ENCODE results near the gene FOXR1.
"Not testable (repeated sequence)": the region's sequence is repeated elsewhere in the genome, so short reads cannot be mapped to it uniquely, and the experiment has no call there.

The FOXR1 gene

GRCh38 chr11:118997627-118998387 is 26.2 kb downstream of the FOXR1 start, which contains the start of gene CENATAC:
Gene CENATAC (plus strand): TSS chr11:118998138. CDS start chr11:118998198, 60 bp downstream.
- DNase-seq = peak; percentile 84

- DNase-seq = no peak
Measured at GRCh38 chr11:118998388-118998717, 26.8 kb downstream of the FOXR1 start.

GRCh38 chr11:118998822-118999221 is 27.3 kb downstream of the FOXR1 start:
- DNase-seq = peak; percentile 80

GRCh38 chr11:119000906-119001305 is 29.3 kb downstream of the FOXR1 start:
- no peak for DNase-seq

GRCh38 chr11:119006656-119007055 is 35.1 kb downstream of the FOXR1 start:
- DNase-seq = no peak

GRCh38 chr11:119011476-119012053 is 40.0 kb downstream of the FOXR1 start:
- DNase-seq = no peak

- no peak for DNase-seq
Measured at GRCh38 chr11:119012629-119013170, 41.1 kb downstream of the FOXR1 start.

- no peak for DNase-seq
Measured at GRCh38 chr11:119014209-119014924, 42.8 kb downstream of the FOXR1 start.

GRCh38 chr11:119015054-119015611 is 43.6 kb downstream of the FOXR1 start:
- DNase-seq = no peak

GRCh38 chr11:119016216-119017009 is 44.9 kb downstream of the FOXR1 start:
- DNase-seq = no peak

GRCh38 chr11:119017377-119017776 is 45.8 kb downstream of the FOXR1 start:
- DNase-seq = not testable (repeated sequence)

GRCh38 chr11:119018074-119018938 is 46.7 kb downstream of the FOXR1 start, which contains the start of the genes RPS25 and TRAPPC4:
Gene RPS25 (minus strand): TSS chr11:119018343. CDS start chr11:119018284, 59 bp downstream.
Gene TRAPPC4 (plus strand): TSS chr11:119018766. CDS start chr11:119018796, 30 bp downstream.
- DNase-seq = peak; percentile 95

GRCh38 chr11:119019996-119020395 is 48.4 kb downstream of the FOXR1 start:
- no peak for DNase-seq

GRCh38 chr11:119021631-119022030 is 50.1 kb downstream of the FOXR1 start:
- no peak for DNase-seq

GRCh38 chr11:119023741-119024140 is 52.2 kb downstream of the FOXR1 start:
- DNase-seq = no peak

- DNase-seq = no peak
Measured at GRCh38 chr11:119024430-119025098, 53.0 kb downstream of the FOXR1 start.

- DNase-seq = no peak
Measured at GRCh38 chr11:119025099-119025473, 53.5 kb downstream of the FOXR1 start.

GRCh38 chr11:119025541-119025940 is 54.0 kb downstream of the FOXR1 start:
- DNase-seq = no peak

GRCh38 chr11:119025978-119026766 is 54.6 kb downstream of the FOXR1 start:
- DNase-seq = no peak

- DNase-seq = no peak
Measured at GRCh38 chr11:119026970-119027369, 55.4 kb downstream of the FOXR1 start.
